C4-2B (cell line): Measurements from ENCODE around the gene RTN1.

ENCODE experiments used
- ZFX ChIP-seq: fragments of 450-650 bp; IDR thresholded peaks from 2 replicates; pipeline ENCODE4 v1.6.1; 2017
- TF ChIP-seq, protein P1 (sequence below): fragments of 450-650 bp; conservative IDR thresholded peaks from 2 replicates; pipeline ENCODE4 v1.5.1; 2017; ENCODE audit warnings: mild to moderate bottlenecking

DNA sequence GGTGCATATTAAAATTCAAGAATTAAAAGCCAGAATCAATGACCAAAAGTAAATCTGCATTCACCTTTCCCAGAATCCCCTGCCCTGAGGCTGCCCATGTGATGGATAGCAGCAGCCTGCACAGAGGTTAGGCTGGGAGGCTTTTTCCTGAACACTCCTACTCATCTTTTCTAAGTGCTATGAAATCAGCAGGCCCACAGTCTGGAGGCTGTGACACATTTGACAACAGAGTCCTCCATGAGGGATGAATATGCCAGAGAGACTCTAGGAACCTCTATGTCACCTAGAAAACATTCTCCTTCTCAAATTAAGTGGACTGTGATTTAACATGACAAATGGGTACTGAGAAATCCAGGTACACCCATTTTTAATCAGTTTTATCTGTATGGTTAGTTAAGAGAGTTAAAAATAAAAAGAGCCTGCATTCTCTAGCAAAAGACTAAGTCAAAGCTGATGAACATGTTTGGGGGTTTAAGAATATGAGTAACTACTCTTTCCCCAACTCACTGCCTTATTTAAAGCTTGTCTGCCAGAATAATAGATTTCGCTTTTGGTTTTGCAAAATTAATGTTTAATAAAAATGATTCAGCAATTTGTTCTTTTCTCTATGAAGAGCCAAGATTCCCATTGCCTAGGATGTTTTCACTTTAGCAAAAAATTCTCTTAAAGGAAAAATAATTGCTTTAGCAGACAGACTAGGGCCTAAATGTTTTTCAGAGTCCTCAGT is 115.0 kb downstream of the RTN1 start:
- TF ChIP-seq, protein P1, sequence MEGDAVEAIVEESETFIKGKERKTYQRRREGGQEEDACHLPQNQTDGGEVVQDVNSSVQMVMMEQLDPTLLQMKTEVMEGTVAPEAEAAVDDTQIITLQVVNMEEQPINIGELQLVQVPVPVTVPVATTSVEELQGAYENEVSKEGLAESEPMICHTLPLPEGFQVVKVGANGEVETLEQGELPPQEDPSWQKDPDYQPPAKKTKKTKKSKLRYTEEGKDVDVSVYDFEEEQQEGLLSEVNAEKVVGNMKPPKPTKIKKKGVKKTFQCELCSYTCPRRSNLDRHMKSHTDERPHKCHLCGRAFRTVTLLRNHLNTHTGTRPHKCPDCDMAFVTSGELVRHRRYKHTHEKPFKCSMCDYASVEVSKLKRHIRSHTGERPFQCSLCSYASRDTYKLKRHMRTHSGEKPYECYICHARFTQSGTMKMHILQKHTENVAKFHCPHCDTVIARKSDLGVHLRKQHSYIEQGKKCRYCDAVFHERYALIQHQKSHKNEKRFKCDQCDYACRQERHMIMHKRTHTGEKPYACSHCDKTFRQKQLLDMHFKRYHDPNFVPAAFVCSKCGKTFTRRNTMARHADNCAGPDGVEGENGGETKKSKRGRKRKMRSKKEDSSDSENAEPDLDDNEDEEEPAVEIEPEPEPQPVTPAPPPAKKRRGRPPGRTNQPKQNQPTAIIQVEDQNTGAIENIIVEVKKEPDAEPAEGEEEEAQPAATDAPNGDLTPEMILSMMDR: no peak
- TF ChIP-seq ZFX: no peak
